HepG2 (cell line): ENCODE results near the gene PCBP2. TPM values are rescaled to one million over a fixed set of nuclear protein-coding genes. Genes with fewer than 3 reads are reported as not detected.

Experiments
- AHR ChIP-seq: IDR thresholded peaks from 2 replicates; pipeline ENCODE4 v1.6.1; 2018; ENCODE audit warnings: missing genetic modification reagents, missing compliant biosample characterization
- AKNA ChIP-seq: sonication (generic); formaldehyde crosslinking; IDR thresholded peaks from 2 replicates; pipeline ENCODE4 v1.4.0; 2020; ENCODE audit warnings: missing genetic modification reagents, borderline replicate concordance
- CSRNP2 ChIP-seq: sonication (generic); formaldehyde crosslinking; conservative IDR thresholded peaks from 2 replicates; pipeline ENCODE4 v1.8.0; 2022; ENCODE audit warnings: low read depth, missing genetic modification reagents
- ETV5 ChIP-seq: IDR thresholded peaks from 2 replicates; pipeline ENCODE4 v1.6.1; 2018; ENCODE audit warnings: missing biosample characterization, missing genetic modification reagents, inconsistent platforms, borderline replicate concordance
- KDM1A ChIP-seq: IDR thresholded peaks from 2 replicates; pipeline ENCODE4 v1.6.1; 2016; ENCODE audit warnings: missing compliant biosample characterization
- MEF2D ChIP-seq: sonication (generic); formaldehyde crosslinking; IDR thresholded peaks from 2 replicates; pipeline ENCODE4 v1.5.1; 2020; ENCODE audit warnings: mild to moderate bottlenecking, missing genetic modification reagents
- NFAT5 ChIP-seq: sonication (generic); formaldehyde crosslinking; IDR thresholded peaks from 2 replicates; pipeline ENCODE4 v1.4.0; 2020; ENCODE audit warnings: missing genetic modification reagents
- NR2F6 ChIP-seq, 2 experiments: IDR thresholded peaks; 2 replicates each; pipeline ENCODE4 v1.6.1; 2016; ENCODE audit warnings: antibody characterized with exemption in 1 of 2, mild to moderate bottlenecking in 1 of 2
- SIN3B ChIP-seq: fragments of 150-350 bp; IDR thresholded peaks from 2 replicates; pipeline ENCODE4 v1.6.1; 2014; ENCODE audit warnings: low read length
- SMARCC2 ChIP-seq: fragments of 450-650 bp; IDR thresholded peaks from 2 replicates; pipeline ENCODE4 v1.6.1; 2017; ENCODE audit warnings: antibody characterized with exemption, mild to moderate bottlenecking
- ZFP90 ChIP-seq: sonication (generic); formaldehyde crosslinking; IDR thresholded peaks from 2 replicates; pipeline ENCODE4 v1.8.0; 2022; ENCODE audit warnings: missing genetic modification reagents, mild to moderate bottlenecking, inconsistent platforms, borderline replicate concordance
- ZNF292 ChIP-seq: sonication (generic); formaldehyde crosslinking; IDR thresholded peaks from 2 replicates; pipeline ENCODE4 v1.8.1; 2022; ENCODE audit warnings: mild to moderate bottlenecking, low read depth, missing genetic modification reagents, borderline replicate concordance
- ZNF501 ChIP-seq: sonication (generic); formaldehyde crosslinking; IDR thresholded peaks from 2 replicates; pipeline ENCODE4 v1.5.1; 2020; ENCODE audit warnings: mild to moderate bottlenecking, moderate library complexity, missing genetic modification reagents
- ZNF572 ChIP-seq: sonication (generic); formaldehyde crosslinking; IDR thresholded peaks from 2 replicates; pipeline ENCODE4 v1.5.1; 2020; ENCODE audit warnings: mild to moderate bottlenecking, missing genetic modification reagents
- ZNF766 ChIP-seq: sonication (generic); formaldehyde crosslinking; IDR thresholded peaks from 2 replicates; pipeline ENCODE4 v1.5.0; 2020; ENCODE audit warnings: missing genetic modification reagents, borderline replicate concordance
- ZNF777 ChIP-seq: sonication (generic); formaldehyde crosslinking; IDR thresholded peaks from 2 replicates; pipeline ENCODE4 v1.4.0; 2020; ENCODE audit warnings: missing genetic modification reagents
- ZNF841 ChIP-seq: sonication (generic); formaldehyde crosslinking; IDR thresholded peaks from 2 replicates; pipeline ENCODE4 v1.8.1; 2023; ENCODE audit warnings: missing genetic modification reagents, borderline replicate concordance
- ZSCAN31 ChIP-seq: sonication (generic); formaldehyde crosslinking; IDR thresholded peaks from 2 replicates; pipeline ENCODE4 v1.5.0; 2020; ENCODE audit warnings: low read depth, mild to moderate bottlenecking, missing genetic modification reagents
- polyA plus RNA-seq, 8 experiments: library from polyadenylated mRNA; depleted of rRNA in 3 of 8; stranded (reverse) in 7 of 8; unstranded in 1 of 8; fragments of >200 nt; fragmentation: Illumina TruSeq in 4 of 8; extraction: Trizol in 4 of 8; gene quantifications; 2 replicates each; pipeline versions ENCODE4 v1.2.1 to v1.2.3, GENCODE V29; 2011 to 2016; ENCODE audit warnings: low read depth in 4 of 8, missing spikeins in 1 of 8, mixed read lengths in 1 of 8; ENCODE audit not compliant: insufficient read depth in 1 of 8
- total RNA-seq, 5 experiments: library from RNA; depleted of rRNA; stranded (reverse); fragments of >200 nt; fragmentation: Illumina TruSeq; extraction: Trizol; gene quantifications; 2 replicates each; pipeline ENCODE4 v1.2.3, GENCODE V29; 2016; ENCODE audit warnings: low read depth in 1 of 5

PCBP2 gene
- total and polyA plus RNA-seq, 2 of the 13 experiments (the other 11 are each of a cell fraction or from before 2014, with no cell fraction given): 154 to 345 TPM

- no peak for TF ChIP-seq NR2F6 (IDR thresholded peaks at IDR 0.05)
- TF ChIP-seq NR2F6 (CRISPR knock-in tag; IDR thresholded peaks at IDR 0.05): no peak
- peak; percentile 15; the same call in 1 of the 2 replicates for TF ChIP-seq MEF2D (CRISPR knock-in tag)
- no peak for TF ChIP-seq KDM1A
- no peak; the same call in 1 of the 2 replicates for TF ChIP-seq ZNF766
- no peak for TF ChIP-seq ZNF292 (CRISPR knock-in tag)
- TF ChIP-seq ZNF572 (CRISPR knock-in tag): no peak
- peak; percentile 17; the same call in 1 of the 2 replicates for TF ChIP-seq ETV5 (CRISPR knock-in tag)
- 0 out of 2 replicates have a peak, but pooled peaks have one; percentile 5 for TF ChIP-seq ZFP90 (CRISPR knock-in tag)
- TF ChIP-seq CSRNP2 (CRISPR knock-in tag): no peak
- TF ChIP-seq SMARCC2: no peak
- no peak for TF ChIP-seq ZNF777 (CRISPR knock-in tag)
- no peak for TF ChIP-seq AKNA
- TF ChIP-seq ZSCAN31: no peak
- TF ChIP-seq ZNF841 (CRISPR knock-in tag): no peak
- TF ChIP-seq NFAT5: no peak
- no peak for TF ChIP-seq AHR (CRISPR knock-in tag)
- no peak for TF ChIP-seq SIN3B
- 0 out of 2 replicates have a peak, but pooled peaks have one; percentile 15 for TF ChIP-seq ZNF501 (CRISPR knock-in tag)
Observed at GRCh38 chr12:53441040-53441833, 10.7 kb upstream of the PCBP2 start, which contains the start of gene PRR13 (continued).
